ENCODE data around the gene PPP1R14B. TPM values are rescaled to one million over a fixed set of nuclear protein-coding genes. Genes with fewer than 3 reads are reported as not detected.

Gene PPP1R14B
- total and polyA plus RNA-seq, 2 donors (not counting 3 experiments of a cell fraction or from before 2014, with no cell fraction given), result 308 to 431 TPM

- no TSS peak for BruUV-seq (replicated peaks)
- dilution Hi-C loops (cut with MboI; ENCODE audit: extremely low pct_ligation_motif_present, low sequenced_read_pairs), result no loop called here
- intact Hi-C loops (cut with micrococcal nuclease), result no loop called here
- CTCF ChIA-PET, result interaction anchor here (0.6 to 3.5 kb wide), 6 partner anchors 11 to 79 kb away, joined by 3 to 26 read pairs (median 8); partner anchors contain the start of gene CATSPERZ
- TF ChIP-seq POLR2A (IDR thresholded peaks at IDR 0.05; ENCODE audit: low read depth, low read length) (no peak), JUN (IDR thresholded peaks at IDR 0.05; ENCODE audit: borderline replicate concordance, insufficient read depth, insufficient read length, low read depth) (no peak), FOS (IDR thresholded peaks at IDR 0.05; ENCODE audit: borderline replicate concordance, insufficient read depth, low read length) (no peak), EZH2 (IDR thresholded peaks at IDR 0.05; ENCODE audit: borderline replicate concordance, low read depth, low read length, severe bottlenecking) (no peak), MYC (IDR thresholded peaks at IDR 0.05; ENCODE audit: low read depth, low read length) (no peak), POLR2AphosphoS5 (IDR thresholded peaks at IDR 0.05; ENCODE audit: insufficient read depth, low read depth, low read length) (no peak), GATA2 (IDR thresholded peaks at IDR 0.05; ENCODE audit: insufficient read depth, insufficient read length, low read depth, low read length) (no peak)
- H3K27me3 ChIP-seq (ENCODE audit: control insufficient read depth in 2 of 2, insufficient read depth in 2 of 2, low read length in 2 of 2), result no peaks in the 10 kb centered on the region
- H4K20me1 ChIP-seq (replicated peaks; ENCODE audit: control insufficient read depth, extremely low read depth, insufficient read depth, low read length), result no peaks in the 10 kb centered on the region
- no peak overlapping the region for H3K4me3 ChIP-seq (replicated peaks in 1 of 3; ENCODE audit: insufficient read depth in 1 of 3, low read depth in 1 of 3, low read length in 3 of 3)
- H2AFZ ChIP-seq (ENCODE audit: low read depth, low read length), result no peak overlapping the region
- peaks cover 11% of the 10 kb centered on the region for H3K4me1 ChIP-seq (ENCODE audit: control insufficient read depth, extremely low read depth, insufficient read depth, low read length)
- H3K9ac ChIP-seq (replicated peaks; ENCODE audit: extremely low read depth, insufficient read depth, low read length), result no peak overlapping the region
- DNase-seq (ENCODE audit: low read depth, low spot score) (no peak), FAIRE-seq (no peak)
- POLR2A ChIA-PET, result no interaction called here
- no peak overlapping the region for H3K27ac ChIP-seq (ENCODE audit: insufficient read depth, low read depth, low read length)
- H3K79me2 ChIP-seq (ENCODE audit: control insufficient read depth, insufficient read depth, low read length), result peaks cover 2% of the 10 kb centered on the region
- H3K9me3 ChIP-seq (replicated peaks; ENCODE audit: control insufficient read depth, insufficient read depth, low read length), result no peaks in the 10 kb centered on the region
- no peaks in the 10 kb centered on the region for H3K9me1 ChIP-seq (replicated peaks; ENCODE audit: control insufficient read depth, extremely low read depth, insufficient read depth, low read length)
- no peak overlapping the region for H3K4me2 ChIP-seq (ENCODE audit: insufficient read depth, low read length)
- peaks cover 2 to 11% of the 10 kb centered on the region in 2 experiments for H3K36me3 ChIP-seq (ENCODE audit: control insufficient read depth in 2 of 2, extremely low read depth in 1 of 2, insufficient read depth in 2 of 2, low read length in 2 of 2)
Measured at GRCh38 chr11:64283092-64283491, 36.3 kb upstream of the PPP1R14B start.
